NCI-H1694 (cell line): ENCODE results near the gene NMNAT3.
A peak's percentile ranks its signal among the peaks of the same experiment; 100 is the strongest.

Experiments
- DNase-seq: peaks from one replicate; lab custom pipeline; 2025; lab: John Stamatoyannopoulos, UW

The NMNAT3 gene

DNA sequence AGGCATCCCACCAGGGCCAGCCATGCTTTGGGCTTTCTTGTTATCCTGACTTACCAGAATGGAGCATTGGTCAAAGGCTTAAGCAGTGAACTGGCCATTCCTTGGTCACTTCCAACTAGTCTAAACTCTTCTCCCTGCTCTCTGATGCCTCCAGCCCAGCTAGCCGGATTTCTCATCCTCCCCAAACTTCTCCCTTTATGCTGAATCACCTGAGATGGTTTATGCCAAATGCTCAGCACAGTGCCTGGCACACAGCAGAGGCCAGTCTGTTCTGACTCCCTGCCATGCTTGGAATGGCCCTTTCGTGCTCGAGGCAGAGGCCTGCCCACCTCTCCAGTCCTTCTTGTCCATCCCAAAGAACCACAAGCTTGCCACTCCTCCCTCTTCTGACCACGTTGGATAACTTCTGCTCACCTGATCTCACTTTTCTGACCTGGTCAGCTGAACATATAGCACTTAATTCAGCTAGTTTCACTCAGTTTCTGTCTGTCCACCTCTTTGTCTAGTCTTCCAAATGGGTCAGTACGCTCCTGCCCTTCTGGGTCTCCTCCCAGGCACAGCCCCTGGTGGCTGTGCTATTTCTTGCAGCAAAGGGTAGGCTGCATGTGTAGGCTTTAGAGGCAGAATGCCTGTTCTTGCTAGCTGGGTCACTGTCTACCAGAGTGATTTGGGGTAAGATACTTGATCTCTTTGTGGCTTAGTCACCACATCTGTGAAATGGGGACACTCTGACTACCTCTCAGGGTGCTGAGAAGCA lies 136.1 kb downstream of the NMNAT3 start:
- DNase-seq, result no peak

DNA sequence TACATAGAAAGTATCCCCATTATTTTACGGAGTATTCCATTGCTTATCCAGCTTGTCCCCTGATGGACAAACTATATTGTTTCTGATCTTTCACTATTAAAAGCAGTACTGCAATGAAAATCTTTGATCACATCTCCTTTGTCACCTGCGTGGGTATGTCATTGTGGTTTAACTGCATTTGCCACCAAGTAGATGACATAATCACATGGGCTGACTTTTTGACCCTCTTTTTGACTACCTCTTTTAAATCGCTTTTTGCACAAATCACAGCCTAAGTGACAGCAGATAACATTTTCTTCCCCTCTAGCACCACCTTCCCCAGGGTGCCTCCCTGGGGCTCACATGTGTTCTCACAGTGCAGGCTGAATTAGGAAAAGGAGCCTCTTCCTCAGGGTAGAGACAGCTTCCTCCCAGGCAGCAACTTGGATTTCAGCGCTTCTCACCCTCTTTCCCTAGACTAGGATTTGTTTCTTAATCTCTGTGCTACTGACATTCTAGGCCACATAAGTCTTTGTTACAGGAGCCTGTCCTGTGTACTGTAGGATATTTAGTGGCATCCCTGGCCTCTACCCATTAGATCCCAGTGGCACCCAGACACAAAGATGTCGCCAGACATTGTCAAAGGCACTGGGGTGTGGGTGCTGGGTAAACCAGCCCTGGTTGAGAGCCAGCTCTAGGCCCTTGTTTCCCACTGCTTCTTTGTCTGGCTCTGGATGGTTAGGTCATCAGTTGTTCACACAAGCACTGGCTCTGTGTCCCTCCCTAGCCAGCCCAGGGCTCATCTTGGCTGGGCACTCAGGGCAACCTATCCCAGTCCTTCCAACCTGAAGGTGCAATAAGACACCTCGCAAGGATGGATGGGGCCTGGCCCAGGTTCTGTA lies 136.9 kb downstream of the NMNAT3 start:
- no peak for DNase-seq

DNA sequence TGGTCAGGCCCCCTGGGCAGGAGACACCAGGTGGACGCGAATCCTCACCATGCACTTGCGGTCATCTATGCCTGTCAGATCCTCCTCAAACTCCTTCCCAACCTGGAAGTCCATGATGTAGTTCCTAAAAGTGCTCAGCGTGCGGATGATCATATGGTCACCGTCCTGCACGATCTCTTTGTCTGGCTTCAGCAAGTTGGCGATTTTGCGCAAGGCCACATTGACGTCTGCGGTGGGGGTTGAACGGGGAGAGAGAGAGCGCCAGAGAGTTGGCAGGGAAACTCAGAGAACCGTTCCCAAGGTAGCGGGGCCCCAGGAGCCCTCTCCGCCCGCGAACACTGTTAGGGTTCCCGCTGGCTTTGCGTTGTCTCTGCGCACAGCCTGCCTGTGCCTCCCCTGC lies 139.0 kb downstream of the NMNAT3 start:
- DNase-seq, result no peak

DNA sequence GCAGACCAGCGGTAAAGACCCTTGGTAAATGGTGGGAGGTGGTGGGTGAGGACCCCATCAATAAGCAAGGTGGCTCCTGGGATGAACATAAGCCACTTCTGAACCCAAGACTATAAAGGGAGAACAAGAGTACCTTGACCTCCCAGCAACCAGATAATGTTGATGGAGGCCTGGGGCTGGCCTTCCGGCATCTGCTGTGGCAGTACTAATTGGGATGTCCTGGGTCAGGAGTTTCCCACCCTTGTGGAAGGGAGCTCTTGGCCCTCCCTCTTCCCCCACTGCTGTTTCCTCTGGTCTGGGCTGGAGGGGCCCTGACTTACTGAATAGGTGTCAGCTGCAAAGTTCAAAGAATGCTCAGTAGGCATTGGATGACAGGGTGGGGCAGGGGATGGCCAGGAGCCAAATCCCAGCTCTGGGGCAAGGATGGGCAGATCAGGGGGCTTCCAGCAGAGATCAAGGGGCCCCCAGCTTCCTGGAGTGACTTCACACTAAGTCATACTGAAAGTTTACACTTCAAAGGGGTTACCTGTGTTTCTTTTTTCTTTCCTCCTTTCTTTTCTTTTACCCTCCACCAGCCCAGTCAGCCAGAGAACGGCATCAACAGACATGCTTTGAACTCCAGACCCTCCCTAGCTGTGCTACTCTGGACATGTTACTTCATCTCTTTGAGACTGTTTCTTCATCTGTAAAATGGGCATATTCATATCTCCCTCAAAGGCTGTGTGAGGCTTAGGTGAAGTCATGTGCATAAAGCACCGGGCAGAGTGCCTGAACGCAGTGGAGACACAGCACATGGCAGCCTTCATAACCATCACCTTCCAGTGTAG lies 139.8 kb downstream of the NMNAT3 start:
- DNase-seq, result no peak

DNA sequence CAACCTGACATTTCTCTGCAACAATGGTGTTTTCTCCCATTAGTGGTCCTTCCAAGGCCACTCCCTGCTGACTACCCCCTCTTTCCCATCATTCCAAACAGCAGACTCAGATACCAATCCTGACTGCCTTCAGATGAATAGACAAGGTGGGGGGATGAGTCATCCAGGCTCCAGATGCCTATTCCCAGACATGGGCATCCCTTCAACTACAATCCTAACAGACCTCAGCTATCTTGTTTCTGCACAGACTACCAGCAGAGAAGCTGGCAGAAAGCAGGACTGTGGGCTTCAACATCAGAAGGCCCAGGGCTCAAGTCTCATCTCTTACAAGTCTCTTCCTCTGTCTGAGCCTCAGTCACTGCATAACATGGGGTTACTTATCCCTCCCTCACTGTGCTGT lies 140.4 kb downstream of the NMNAT3 start:
- DNase-seq, result no peak

DNA sequence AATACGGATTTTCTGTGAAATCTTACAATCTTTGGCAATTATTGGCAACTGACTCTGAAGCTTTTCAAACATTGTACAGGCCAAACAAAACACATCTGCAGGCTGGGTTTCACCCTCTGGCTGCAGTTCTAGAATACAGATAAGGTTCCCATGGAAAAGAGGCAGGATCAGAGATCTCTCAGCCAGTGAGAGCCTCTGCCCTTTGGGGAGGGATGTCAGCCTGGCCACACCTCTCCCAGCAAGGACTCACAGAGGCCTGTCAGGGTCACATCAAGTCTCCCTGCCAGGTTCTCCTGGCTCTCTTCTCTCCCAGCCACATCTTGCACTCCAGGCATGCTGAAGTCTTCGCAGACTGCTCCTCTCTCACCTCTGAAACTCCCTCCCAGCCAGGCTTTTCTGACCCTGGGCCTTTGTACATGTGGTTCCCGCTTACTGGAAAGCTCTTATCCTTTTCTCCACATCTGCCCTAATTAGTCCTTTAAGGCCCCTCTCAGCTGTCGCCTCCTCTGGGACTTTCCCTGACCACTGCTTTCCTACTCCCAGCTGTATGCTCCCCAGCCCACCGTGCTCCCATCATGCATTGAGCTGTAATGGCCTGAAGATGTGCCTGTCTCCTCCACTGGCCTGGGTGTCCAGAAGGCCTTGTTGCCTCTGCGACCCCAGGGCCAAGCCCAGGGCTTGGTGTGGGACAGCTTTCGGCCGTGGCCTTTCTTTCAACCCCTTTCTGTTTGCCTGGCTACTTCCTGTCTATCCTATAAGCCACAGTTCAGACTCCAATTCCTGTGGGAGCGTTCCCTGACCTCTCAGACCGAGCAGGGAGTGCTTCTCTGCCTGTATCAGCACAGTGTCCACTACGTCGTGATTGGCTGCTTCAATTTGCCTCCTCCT lies 142.5 kb downstream of the NMNAT3 start:
- no peak for DNase-seq

DNA sequence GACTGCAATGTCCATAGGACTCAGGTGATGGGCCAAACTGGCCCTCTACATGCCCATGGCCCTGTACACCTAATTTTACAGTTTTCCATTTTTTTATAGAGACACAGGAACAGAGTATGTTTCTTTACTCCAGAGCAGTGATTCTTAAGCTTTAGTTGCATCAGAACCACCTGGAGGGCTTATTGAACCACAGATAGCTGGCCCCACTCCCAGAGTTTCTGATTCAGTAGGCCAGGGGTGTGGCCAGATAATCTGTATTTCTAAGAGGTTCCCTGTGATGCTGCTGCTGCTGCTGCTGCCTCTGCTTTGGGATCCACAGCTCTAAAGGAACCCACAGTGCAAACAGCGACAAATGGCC lies 143.3 kb downstream of the NMNAT3 start:
- DNase-seq, result peak; percentile 83

DNA sequence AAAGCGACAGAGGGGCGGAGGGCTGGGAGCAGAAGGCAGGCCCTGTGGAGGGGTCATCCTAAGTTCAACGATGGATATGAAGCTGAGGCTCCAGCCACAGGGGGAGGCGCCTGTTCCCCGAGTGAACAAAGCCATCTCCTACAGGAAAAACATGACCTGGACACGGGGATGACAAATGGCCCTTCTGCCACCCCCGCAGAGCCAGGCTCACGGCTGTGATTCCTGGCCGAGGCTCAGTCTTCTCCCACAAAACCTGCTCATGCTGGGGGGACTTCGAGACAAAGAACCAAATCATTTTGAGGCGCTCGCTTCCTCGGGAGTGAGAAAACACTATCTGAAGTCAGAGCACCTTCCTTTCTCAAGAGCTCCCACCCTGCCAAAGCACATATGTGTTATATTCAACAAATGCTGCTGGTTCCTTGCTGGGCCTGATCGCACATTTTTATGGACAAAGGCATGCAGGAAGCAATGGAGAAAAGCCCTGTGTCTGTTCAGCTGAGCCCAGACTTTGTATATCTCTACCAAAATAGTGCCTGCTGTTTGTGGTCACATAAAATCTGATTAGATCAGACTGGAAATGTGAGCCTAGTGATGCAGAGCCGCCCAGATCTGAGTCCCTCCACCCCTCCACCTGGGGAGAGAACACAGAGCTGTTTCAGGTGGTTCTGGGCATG lies 143.9 kb downstream of the NMNAT3 start:
- DNase-seq, result peak; percentile 29

DNA sequence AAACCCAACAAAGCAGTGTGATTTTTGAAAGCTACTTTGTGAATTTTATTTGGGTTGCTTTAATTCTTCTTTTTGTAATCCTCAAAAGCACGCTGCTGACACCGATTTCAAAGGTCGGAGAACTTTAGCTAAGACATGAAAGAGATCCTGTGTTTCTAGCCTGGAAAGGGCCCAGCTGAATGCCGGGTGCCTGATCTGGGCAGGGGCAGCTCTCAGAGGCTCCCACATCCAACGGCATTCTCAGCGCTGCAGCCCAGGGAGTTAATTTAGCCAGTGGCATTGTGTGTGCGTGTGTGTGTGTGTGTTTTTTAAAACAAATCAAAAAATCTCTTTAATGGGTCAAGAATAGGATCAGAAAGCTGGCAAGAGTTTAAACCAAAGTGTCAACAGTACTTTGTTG lies 144.8 kb downstream of the NMNAT3 start:
- DNase-seq, result no peak

DNA sequence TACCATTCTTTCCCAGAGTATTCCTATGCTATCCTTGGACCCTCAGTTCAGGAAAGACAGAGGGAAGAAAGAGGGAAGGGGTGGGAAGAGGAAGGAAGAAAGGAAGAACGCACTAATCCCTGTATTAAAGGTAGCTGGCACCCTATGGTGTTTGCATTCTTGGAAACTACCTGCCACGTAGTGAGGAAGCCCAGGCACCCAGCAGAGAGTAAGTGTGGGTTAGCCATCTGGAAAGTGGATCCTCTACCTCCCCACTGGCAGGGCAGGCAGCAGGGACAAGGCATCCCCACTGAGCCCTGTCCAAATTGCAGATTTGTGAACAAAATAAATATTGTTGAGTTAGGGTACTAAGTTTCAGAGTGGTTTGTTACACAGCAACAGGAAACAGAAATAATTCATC lies 147.1 kb downstream of the NMNAT3 start:
- DNase-seq, result no peak

DNA sequence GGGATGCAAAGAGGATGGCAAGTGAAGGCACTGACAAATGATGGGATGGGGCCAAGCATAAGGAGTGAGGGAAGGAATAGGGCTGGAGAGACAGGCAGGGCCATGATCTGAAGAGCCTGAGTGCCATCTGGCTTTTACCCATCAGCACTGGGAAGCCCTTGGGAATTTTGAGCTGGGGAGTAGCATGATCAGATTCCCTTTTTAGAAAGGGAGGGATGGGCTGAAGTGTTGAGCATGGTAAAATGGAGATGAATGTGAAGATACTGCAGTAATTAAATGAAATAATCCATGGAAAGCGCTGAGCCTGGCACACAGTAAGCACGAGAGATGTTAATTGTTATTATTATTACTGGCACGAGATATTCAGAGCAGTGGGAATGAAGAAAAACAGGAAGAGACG lies 148.1 kb downstream of the NMNAT3 start:
- DNase-seq, result peak; percentile 72

DNA sequence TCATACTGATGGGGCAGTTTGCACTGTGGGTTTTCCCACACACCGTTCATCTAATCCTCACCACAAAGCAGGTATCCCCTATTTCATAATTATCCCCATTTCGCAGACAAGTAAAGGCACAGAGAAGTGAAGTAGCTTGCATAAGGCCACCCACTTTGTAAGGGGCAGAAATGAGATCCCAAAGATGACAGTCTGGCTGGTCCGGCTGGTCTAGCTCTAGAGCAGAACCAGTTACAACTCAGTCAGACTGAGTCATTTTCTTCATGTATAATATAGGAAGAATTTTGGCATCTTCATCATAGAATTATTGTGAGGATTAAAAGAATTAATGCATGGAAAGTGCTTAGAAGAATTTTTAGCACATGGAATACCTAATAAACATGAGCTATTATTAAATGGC lies 148.8 kb downstream of the NMNAT3 start:
- DNase-seq, result no peak

DNA sequence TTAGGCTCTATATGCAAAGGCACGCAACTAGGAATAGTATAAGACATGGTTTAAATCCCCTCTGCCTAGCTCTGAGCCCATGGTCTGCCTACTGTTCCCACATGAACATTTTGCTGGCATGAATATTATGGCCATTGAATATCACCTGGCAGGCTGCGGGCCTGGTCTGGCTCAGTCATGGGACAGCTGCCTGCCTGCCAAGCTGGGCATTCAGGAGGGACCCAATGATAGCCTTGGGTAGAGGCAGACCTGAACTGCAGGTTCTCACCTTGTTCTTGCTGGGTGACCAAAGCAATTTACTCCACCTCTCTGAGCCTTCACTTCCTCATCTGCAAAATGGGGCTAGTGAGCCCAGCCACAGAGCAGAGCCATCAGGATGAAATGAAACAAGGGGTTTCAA lies 149.5 kb downstream of the NMNAT3 start:
- no peak for DNase-seq

DNA sequence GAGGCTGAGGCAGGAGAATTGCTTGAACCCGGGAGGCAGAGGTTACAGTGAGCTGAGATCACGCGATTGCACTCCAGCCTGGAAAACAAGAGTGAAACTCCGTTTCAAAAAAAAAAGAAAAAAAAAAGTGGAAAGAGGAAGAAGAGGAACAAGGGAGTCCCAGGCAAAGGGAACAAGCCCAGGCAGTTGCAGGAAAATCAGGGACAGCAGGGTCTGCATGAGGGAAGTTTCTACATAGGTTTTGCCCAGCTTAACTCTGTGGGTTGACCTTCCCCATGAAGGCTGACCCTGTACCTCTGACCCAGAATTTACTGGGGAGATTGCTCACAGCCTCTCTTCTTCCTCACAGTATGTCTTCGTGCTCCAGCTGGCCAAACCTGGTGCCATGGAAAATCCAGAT lies 150.5 kb downstream of the NMNAT3 start:
- no peak for DNase-seq

DNA sequence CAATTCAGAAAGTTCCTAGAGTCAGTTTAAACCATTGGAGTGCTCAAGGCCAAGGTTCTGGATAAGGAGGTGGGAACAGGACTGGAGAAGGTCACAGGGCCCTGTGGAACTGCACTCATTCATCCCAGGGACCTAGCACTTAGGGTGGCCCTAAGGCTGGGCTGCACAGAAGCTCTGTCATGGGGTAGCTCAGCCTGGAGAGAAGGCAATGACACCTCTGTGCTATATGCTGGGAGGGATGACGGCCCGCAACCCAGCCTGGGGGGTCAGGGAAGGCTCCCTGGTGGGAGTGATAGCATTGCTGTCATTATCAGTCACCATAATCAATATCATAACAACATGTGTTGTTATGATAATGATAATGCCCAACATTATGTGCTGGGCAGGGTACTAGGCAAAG lies 151.6 kb downstream of the NMNAT3 start:
- no peak for DNase-seq

DNA sequence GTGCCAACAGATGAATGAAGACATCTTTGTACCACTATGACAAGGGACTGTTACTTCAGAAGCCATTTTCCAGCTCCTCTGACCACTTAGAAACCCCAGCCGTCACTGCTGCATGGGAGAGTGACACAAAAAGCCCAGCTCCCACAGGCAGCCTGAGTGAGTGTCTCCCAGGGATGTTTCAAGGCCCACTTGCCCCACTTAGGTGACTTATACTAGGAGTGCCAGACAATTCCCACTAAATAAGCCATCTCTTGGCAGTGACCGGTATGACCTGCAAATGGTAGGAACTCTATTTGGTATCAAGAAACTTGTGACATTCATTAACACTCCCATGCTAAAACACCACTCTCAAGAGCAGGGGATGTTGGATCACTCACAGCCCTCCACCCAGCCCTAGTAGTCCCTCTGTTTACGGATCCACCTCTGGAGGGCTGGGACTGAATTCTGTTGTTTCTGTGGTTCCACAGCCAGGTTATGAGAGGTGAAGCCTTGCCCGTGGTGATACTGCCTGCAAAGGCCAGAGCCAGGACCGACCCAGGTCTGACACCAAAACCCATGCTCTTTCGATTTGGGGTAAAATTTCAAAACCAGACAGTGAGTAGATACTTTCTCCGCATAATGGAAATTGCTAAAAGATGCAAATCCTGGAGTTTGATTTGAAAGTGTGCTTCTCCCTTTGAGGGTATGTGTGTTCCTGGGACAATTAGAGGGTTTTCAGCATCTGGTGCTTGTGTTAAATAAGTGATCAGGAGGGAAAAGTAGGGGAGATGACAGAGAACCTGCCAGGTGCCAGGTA lies 152.7 kb downstream of the NMNAT3 start:
- DNase-seq, result no peak

DNA sequence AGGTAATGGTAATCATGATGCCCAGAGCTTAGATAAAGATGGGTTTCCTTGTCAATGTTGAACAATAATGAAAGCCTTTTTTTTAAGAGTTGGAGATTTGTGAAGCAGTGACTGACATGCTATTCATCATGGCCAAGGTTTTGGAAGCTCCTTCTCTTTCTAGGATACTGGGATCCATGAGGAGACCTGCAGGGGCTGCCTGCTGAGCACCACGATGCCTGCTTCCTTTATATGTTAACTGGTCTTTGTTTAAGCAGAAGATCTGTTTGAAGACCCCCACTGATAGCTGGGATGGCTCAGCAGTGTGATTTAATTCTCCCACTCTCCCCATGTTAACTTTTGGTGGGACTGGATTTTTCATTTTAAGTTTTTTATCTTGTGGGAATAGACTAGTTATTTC lies 154.1 kb downstream of the NMNAT3 start:
- no peak for DNase-seq

DNA sequence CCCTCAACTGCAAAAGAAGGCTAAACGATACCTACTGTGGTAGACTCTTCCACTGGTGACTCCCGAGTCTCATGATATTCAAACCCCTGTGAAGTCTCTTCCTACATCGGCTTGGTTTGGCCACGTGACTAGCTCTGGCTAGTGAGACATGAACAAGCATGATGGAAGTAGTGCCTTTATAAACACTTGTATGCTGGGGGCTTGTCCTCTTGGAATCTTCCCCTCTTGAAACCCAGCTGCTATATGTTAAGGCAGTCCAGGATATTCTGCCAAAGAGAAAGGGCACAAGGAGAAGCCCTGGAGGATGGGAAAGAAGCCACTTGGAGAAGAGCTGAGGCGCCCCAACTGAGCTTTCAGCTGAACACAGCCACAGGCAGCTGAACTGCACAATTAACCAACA lies 154.6 kb downstream of the NMNAT3 start:
- no peak for DNase-seq

DNA sequence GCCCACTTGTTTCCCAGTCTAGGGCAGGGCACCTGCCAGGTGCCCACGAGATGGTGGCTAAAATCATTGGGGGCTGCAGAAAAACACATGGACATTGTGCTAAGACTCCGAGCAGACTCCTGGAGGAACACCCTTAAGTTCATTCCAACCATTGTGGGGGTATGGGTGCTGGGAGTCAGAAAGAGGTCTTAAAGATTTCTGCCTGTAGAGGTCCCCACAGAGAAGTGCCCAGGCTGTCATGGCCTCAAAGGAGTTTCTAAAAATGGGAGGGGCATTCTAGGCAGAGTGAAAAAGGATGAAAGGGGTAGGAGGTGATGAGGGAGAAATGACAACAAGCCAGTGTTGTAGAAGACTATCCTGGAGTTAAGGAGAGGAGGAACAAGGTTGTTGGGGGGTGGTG lies 155.4 kb downstream of the NMNAT3 start:
- DNase-seq, result no peak

DNA sequence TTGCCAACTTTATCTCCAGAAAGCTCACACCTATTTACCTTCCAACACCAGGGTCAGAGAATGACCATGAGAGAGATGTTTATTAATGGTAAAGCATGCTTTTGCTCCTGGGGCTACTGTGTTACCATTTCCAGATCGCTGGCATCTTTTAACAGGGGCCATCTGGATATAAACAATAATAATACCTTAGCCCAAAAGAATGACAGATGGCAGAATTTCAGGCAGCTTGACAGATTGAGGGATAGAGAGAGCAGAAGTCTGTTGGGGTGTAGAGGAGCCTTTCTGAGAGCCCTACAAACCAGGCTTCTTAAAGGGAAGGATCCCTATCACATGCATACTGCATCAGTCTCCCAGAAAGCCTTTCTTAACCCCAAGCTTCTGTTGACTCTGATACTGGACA lies 156.0 kb downstream of the NMNAT3 start:
- peak; percentile 89 for DNase-seq
